PC-3 (cell line): ENCODE measurements around the gene IRF5. TPM values are rescaled to one million over a fixed set of nuclear protein-coding genes. Genes with fewer than 3 reads are reported as not detected.

Experiments used
- ATAC-seq: fragments of 200-7000 bp; cut with Tn5 transposase; 2 replicates; pipeline ENCODE4 v1.9.1; 2020; ENCODE audit warnings: mild to moderate bottlenecking, moderate library complexity
- BruUV-seq: library from RNA; stranded (reverse); fragments of 400-500 nt; replicated peaks from 2 replicates; lab custom pipeline; 2021; lab: Mats Ljungman, UMichigan
- CTCF ChIA-PET: fragments of 300-600 bp; sonication (Branson Sonifier 250); formaldehyde crosslinking; loops from one replicate; lab custom pipeline; 2022; ENCODE audit warnings: antibody characterized with exemption; lab: Charles Lee
- POLR2A ChIA-PET: fragments of 300-600 bp; sonication (Branson Sonifier 250); formaldehyde crosslinking; loops from one replicate; lab custom pipeline; 2022; ENCODE audit warnings: antibody characterized with exemption; ENCODE audit not compliant: unreplicated experiment; lab: Charles Lee
- DNase-seq: peaks from one replicate; pipeline ENCODE4 v3.0.0-alpha.2; 2015
- H2AFZ ChIP-seq: fragments of 300-600 bp; sonication (generic); 2 replicates; pipeline ENCODE4 v1.6.0; 2016; ENCODE audit warnings: antibody characterized with exemption, low read length
- H3F3A ChIP-seq: fragments of 300-600 bp; sonication (generic); one replicate; pipeline ENCODE4 v1.6.0; 2017; ENCODE audit warnings: antibody characterized with exemption, low read length, control low read depth, mild to moderate bottlenecking; ENCODE audit not compliant: unreplicated experiment
- H3K27ac ChIP-seq: fragments of 300-600 bp; sonication (generic); 2 replicates; pipeline ENCODE4 v1.5.1; 2016; ENCODE audit warnings: mild to moderate bottlenecking, low read length
- H3K27me3 ChIP-seq: fragments of 300-600 bp; sonication (generic); 2 replicates; pipeline ENCODE4 v1.6.1; 2016; ENCODE audit warnings: low read length, mixed read lengths
- H3K36me3 ChIP-seq: fragments of 300-600 bp; sonication (generic); 2 replicates; pipeline ENCODE4 v1.6.1; 2016; ENCODE audit warnings: low read depth, mixed run types, low read length, mixed read lengths
- H3K4me1 ChIP-seq: fragments of 300-600 bp; sonication (generic); 2 replicates; pipeline ENCODE4 v1.5.1; 2016; ENCODE audit warnings: low read length; ENCODE audit not compliant: insufficient read depth
- H3K4me2 ChIP-seq: fragments of 300-600 bp; sonication (generic); 2 replicates; pipeline ENCODE4 v1.6.0; 2016; ENCODE audit warnings: low read length
- H3K4me3 ChIP-seq: fragments of 300-600 bp; sonication (generic); 2 replicates; pipeline ENCODE4 v1.5.1; 2016; ENCODE audit warnings: mild to moderate bottlenecking, low read length, mixed read lengths
- H3K79me2 ChIP-seq: fragments of 300-600 bp; sonication (generic); 2 replicates; pipeline ENCODE4 v1.6.1; 2017; ENCODE audit warnings: low read length, mixed read lengths
- H3K9ac ChIP-seq: fragments of 300-600 bp; sonication (generic); 2 replicates; pipeline ENCODE4 v1.6.0; 2016; ENCODE audit warnings: mild to moderate bottlenecking, low read length
- H3K9me2 ChIP-seq: fragments of 300-600 bp; sonication (generic); replicated peaks from 2 replicates; pipeline ENCODE4 v1.6.1; 2016; ENCODE audit warnings: mixed run types, low read length, mixed read lengths
- H3K9me3 ChIP-seq: fragments of 300-600 bp; sonication (generic); 2 replicates; pipeline ENCODE4 v1.6.1; 2016; ENCODE audit warnings: low read length, mixed read lengths
- H4K20me1 ChIP-seq: fragments of 300-600 bp; sonication (generic); 2 replicates; pipeline ENCODE4 v1.6.1; 2016; ENCODE audit warnings: low read length, mixed read lengths
- CTCF ChIP-seq: fragments of 300-600 bp; sonication (generic); conservative IDR thresholded peaks from 2 replicates; pipeline ENCODE4 v1.5.1; 2017; ENCODE audit warnings: antibody characterized with exemption, low read depth, mild to moderate bottlenecking, low read length
- EZH2 ChIP-seq: fragments of 300-600 bp; sonication (generic); IDR thresholded peaks from one replicate; pipeline ENCODE4 v1.6.1; 2017; ENCODE audit warnings: antibody characterized with exemption, mild to moderate bottlenecking, low read length; ENCODE audit not compliant: unreplicated experiment
- intact Hi-C: fragments of 100-400 bp; cut with micrococcal nuclease; formaldehyde crosslinking; loops from 2 replicates; pipeline ENCODE4 v1.9.0; 2023
- total RNA-seq: library from RNA; depleted of rRNA; stranded (reverse); fragments of >200 nt; gene quantifications from 2 replicates; pipeline ENCODE4 v1.2.3, GENCODE V29; 2014

IRF5 gene
- total RNA-seq, 1 experiment from 2014 or later: 15.3 TPM

GRCh38 chr7:128903621-128904361, 33.9 kb upstream of the IRF5 start:
- ChIA-PET CTCF (interaction anchor here (0.5 to 0.7 kb wide), 2 partner anchors 23 to 188 kb away, joined by 3 to 8 read pairs; no protein-coding TSS in a partner anchor), POLR2A (interaction anchor here (0.6 to 0.7 kb wide), 2 partner anchors 162 to 449 kb away, joined by 3 to 4 read pairs; no protein-coding TSS in a partner anchor)
- Histone ChIP-seq H3F3A (no peaks in the 10 kb centered on the region), H2AFZ (no peak overlapping the region), H3K4me2 (no peak overlapping the region), H3K4me1 (peaks cover 11% of the 10 kb centered on the region; the same call in 1 of the 2 replicates), H3K36me3 (no peaks in the 10 kb centered on the region), H3K79me2 (no peaks in the 10 kb centered on the region), H3K27me3 (no peaks in the 10 kb centered on the region), H3K27ac (no peak overlapping the region), H4K20me1 (no peaks in the 10 kb centered on the region), H3K9me2 (no peaks in the 10 kb centered on the region), H3K4me3 (no peak overlapping the region), H3K9ac (no peak overlapping the region), H3K9me3 (no peaks in the 10 kb centered on the region)
- no peak for ATAC-seq
- no peak for DNase-seq
- TF ChIP-seq EZH2 (no peak), CTCF (no peak)
- intact Hi-C loops: loop anchor here (1.0 kb wide), 1 partner anchor 188 kb away; no protein-coding TSS in a partner anchor
- no TSS peak for BruUV-seq

DNA sequence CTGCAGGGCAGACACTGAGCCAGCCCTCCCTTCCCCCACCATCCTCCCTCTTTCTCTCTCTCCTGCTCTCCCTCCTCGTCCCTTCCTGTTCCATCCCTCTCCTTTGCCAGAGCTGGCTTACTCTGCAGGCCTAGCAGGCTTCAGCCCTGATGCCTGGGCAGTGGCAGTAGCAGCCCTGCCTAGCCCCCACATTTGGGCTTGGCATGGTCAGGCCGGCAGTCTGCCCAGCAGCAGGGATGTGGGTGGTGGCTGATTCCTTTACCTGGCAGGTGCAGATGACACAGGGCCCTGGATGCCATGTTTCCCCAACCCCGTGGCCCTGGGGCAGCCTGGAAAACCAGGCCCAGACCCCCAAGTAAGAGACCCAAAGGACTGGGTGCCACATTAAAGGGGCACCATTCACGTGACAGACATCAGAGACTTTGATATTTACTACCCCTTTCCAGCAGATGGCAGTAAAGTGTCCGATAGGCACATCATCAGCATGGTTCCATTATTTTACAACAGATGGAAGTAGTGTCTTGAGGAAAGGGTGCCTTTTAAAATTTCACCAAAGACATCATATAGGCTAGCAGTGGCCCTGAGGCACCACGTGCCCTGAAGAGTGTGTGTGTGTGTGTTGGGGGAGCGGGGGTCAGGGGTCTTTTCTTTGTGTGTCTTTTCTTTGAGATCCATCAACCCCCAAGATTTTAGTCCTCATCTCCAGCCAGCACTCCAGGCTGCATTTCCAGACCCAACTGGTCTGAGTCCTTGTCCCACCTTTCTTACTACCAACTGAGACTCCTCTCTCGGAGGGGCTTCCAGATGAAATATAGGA, 33.1 kb upstream of the IRF5 start:
- Histone ChIP-seq H3K4me3 (no peak overlapping the region), H4K20me1 (no peaks in the 10 kb centered on the region), H3K9me3 (no peaks in the 10 kb centered on the region), H3K4me2 (no peak overlapping the region), H3K79me2 (no peaks in the 10 kb centered on the region), H3K9me2 (no peaks in the 10 kb centered on the region), H3K36me3 (no peaks in the 10 kb centered on the region), H3K27me3 (no peaks in the 10 kb centered on the region), H3K4me1 (peaks cover 11% of the 10 kb centered on the region; the same call in 1 of the 2 replicates), H3F3A (no peaks in the 10 kb centered on the region), H3K27ac (no peak overlapping the region), H3K9ac (no peak overlapping the region), H2AFZ (peak overlapping the region; percentile 20; the same call in 1 of the 2 replicates)
- DNase-seq (peak; percentile 68), ATAC-seq (peak; percentile 59)
- intact Hi-C loops: loop anchor here (1.0 kb wide), 1 partner anchor 187 kb away; no protein-coding TSS in a partner anchor
- BruUV-seq: no TSS peak
- CTCF ChIA-PET: interaction anchor here (0.5 kb wide), 1 partner anchor 24 kb away, joined by 8 read pairs; no protein-coding TSS in a partner anchor
- TF ChIP-seq CTCF (peak; percentile 81), EZH2 (no peak)
- POLR2A ChIA-PET: no interaction called here
